ENCODE data around the gene GPSM1. TPM values are rescaled to one million over a fixed set of nuclear protein-coding genes. Genes with fewer than 3 reads are reported as not detected.

The GPSM1 gene
- total RNA-seq, 1 donor from 2014 or later, result 6.2 TPM

- H4K20me1 ChIP-seq (ENCODE audit: low read depth), result peaks cover 39% of the 10 kb centered on the region
These were observed 10.4 kb downstream of the GPSM1 start for GRCh38 chr9:136337416-136338395.

GRCh38 chr9:136338511-136338910 lies 11.2 kb downstream of the GPSM1 start:
- Histone ChIP-seq H3K36me3 (no peaks in the 10 kb centered on the region), H3F3A (ENCODE audit: low read depth) (peaks cover 27% of the 10 kb centered on the region), H3K27ac (no peak overlapping the region), H3K4me2 (no peak overlapping the region), H2AFZ (replicated peaks) (no peak overlapping the region), H3K4me1 (peaks cover 13% of the 10 kb centered on the region), H3K79me2 (ENCODE audit: low read depth) (no peaks in the 10 kb centered on the region), H3K27me3 (no peaks in the 10 kb centered on the region), H3K9ac (no peak overlapping the region), H3K4me3 (no peak overlapping the region), H4K20me1 (ENCODE audit: low read depth) (peaks cover 31% of the 10 kb centered on the region), H3K9me3 (ENCODE audit: low read depth) (no peaks in the 10 kb centered on the region)
- Mint-ChIP-seq H3K4me1 (peaks cover 18% of the 10 kb centered on the region), H3K36me3 (no peaks in the 10 kb centered on the region), H3K27ac (no peak overlapping the region), H3K4me3 (no peak overlapping the region), H3K27me3 (ENCODE audit: insufficient read depth, low read depth) (peaks cover 5% of the 10 kb centered on the region), H3K9me3 (no peaks in the 10 kb centered on the region)
- TF ChIP-seq, protein P1, sequence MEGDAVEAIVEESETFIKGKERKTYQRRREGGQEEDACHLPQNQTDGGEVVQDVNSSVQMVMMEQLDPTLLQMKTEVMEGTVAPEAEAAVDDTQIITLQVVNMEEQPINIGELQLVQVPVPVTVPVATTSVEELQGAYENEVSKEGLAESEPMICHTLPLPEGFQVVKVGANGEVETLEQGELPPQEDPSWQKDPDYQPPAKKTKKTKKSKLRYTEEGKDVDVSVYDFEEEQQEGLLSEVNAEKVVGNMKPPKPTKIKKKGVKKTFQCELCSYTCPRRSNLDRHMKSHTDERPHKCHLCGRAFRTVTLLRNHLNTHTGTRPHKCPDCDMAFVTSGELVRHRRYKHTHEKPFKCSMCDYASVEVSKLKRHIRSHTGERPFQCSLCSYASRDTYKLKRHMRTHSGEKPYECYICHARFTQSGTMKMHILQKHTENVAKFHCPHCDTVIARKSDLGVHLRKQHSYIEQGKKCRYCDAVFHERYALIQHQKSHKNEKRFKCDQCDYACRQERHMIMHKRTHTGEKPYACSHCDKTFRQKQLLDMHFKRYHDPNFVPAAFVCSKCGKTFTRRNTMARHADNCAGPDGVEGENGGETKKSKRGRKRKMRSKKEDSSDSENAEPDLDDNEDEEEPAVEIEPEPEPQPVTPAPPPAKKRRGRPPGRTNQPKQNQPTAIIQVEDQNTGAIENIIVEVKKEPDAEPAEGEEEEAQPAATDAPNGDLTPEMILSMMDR (IDR thresholded peaks at IDR 0.05), result no peak
- TF ChIP-seq EZH2phosphoT487 (IDR thresholded peaks at IDR 0.05), result no peak
- no peak for DNase-seq (ENCODE audit: low spot score)

More at GRCh38 chr9:136337416-136338395, 10.4 kb downstream of the GPSM1 start:
- no peak overlapping the region for H3K27ac ChIP-seq
- H3F3A ChIP-seq (ENCODE audit: low read depth), result peaks cover 26% of the 10 kb centered on the region
- H2AFZ ChIP-seq (replicated peaks), result no peak overlapping the region
- H3K9me3 ChIP-seq (ENCODE audit: low read depth), result no peaks in the 10 kb centered on the region
- H3K27me3 Mint-ChIP-seq (ENCODE audit: insufficient read depth, low read depth), result peaks cover 3% of the 10 kb centered on the region
- no peak overlapping the region for H3K27ac Mint-ChIP-seq
- H3K4me1 Mint-ChIP-seq, result peaks cover 12% of the 10 kb centered on the region
- no peaks in the 10 kb centered on the region for H3K27me3 ChIP-seq
- no peaks in the 10 kb centered on the region for H3K36me3 Mint-ChIP-seq
- peaks cover 7% of the 10 kb centered on the region for H3K4me1 ChIP-seq
- no peak overlapping the region for H3K4me3 ChIP-seq
- no peaks in the 10 kb centered on the region for H3K9me3 Mint-ChIP-seq
- TF ChIP-seq EZH2phosphoT487 (IDR thresholded peaks at IDR 0.05), result no peak
- H3K9ac ChIP-seq, result no peak overlapping the region
- DNase-seq (ENCODE audit: low spot score), result no peak
- H3K79me2 ChIP-seq (ENCODE audit: low read depth), result no peaks in the 10 kb centered on the region
- no peak overlapping the region for H3K4me2 ChIP-seq
- H3K4me3 Mint-ChIP-seq, result no peak overlapping the region
- H3K36me3 ChIP-seq, result no peaks in the 10 kb centered on the region

DNA sequence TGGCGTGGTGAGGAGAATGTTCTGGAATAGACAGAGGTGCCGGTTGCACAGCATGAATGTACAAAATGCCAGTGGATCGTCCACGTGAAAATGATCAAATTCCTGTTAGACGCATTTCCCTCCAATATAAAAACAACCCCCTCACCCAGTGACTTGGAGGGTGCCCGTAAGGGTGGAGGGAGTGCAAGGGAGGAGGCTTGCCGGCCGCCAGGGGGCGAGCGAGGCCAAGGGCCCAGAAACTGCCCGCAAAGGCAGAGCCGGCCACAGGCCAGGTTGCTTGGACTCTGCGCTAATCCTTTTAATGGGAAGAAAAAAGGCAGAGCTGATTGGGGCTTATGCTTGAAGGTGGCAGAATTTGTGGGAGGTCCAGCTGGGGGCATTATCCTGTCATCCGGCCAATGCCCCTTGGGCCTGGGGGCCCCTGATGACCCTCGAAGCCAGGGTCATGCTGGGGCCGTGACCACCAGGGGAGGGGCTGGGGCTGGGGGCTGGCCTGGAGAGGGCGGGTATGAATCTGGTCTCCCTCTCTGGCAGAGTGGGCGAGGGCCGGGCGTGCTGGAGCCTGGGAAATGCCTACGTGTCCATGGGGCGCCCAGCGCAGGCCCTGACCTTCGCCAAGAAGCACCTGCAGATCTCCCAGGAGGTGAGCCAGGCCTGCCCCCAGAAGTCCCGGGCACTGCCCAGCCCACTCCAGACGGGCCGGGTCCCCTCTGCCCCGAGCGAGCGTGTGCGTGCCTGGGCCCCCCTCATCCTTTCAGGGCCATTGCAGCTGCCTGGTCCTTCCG lies 12.0 kb downstream of the GPSM1 start:
- Histone ChIP-seq H3K4me3 (no peak overlapping the region), H4K20me1 (ENCODE audit: low read depth) (peaks cover 24% of the 10 kb centered on the region), H3K36me3 (no peaks in the 10 kb centered on the region), H3K4me2 (no peak overlapping the region), H3K27ac (no peak overlapping the region), H3K79me2 (ENCODE audit: low read depth) (no peaks in the 10 kb centered on the region), H3F3A (ENCODE audit: low read depth) (peaks cover 31% of the 10 kb centered on the region), H3K4me1 (peaks cover 13% of the 10 kb centered on the region), H2AFZ (replicated peaks) (no peak overlapping the region), H3K9ac (no peak overlapping the region), H3K27me3 (no peaks in the 10 kb centered on the region), H3K9me3 (ENCODE audit: low read depth) (no peaks in the 10 kb centered on the region)
- Mint-ChIP-seq H3K9me3 (no peaks in the 10 kb centered on the region), H3K27me3 (ENCODE audit: insufficient read depth, low read depth) (peaks cover 5% of the 10 kb centered on the region), H3K4me3 (no peak overlapping the region), H3K4me1 (peaks cover 18% of the 10 kb centered on the region), H3K36me3 (no peaks in the 10 kb centered on the region), H3K27ac (no peak overlapping the region)
- DNase-seq (ENCODE audit: low spot score), result peak; percentile 93
- TF ChIP-seq EZH2phosphoT487 (IDR thresholded peaks at IDR 0.05), result peak; percentile 49
- TF ChIP-seq, protein P1 (IDR thresholded peaks at IDR 0.05), result peak; percentile 100
- TF ChIP-seq EZH2 (IDR thresholded peaks at IDR 0.05), result no peak
